Stomach (tissue), 9 donors: ENCODE measurements around the gene IPO11. TPM values are rescaled to one million over a fixed set of nuclear protein-coding genes. Genes with fewer than 3 reads are reported as not detected.

Experiments used
- DNase-seq, 2 donors: peaks; one replicate each; pipeline versions ENCODE4 v3.0.0 to v3.0.0-alpha.2; 2013 to 2019
- H3K27ac ChIP-seq, 5 donors: fragments of 200-600 bp in 4 of 5; sonication (generic) in 4 of 5; one replicate each; pipeline ENCODE4 v1.5.1; 2013 to 2019; ENCODE audit warnings: mild to moderate bottlenecking in 1 of 5, moderate library complexity in 1 of 5
- H3K27me3 ChIP-seq, 3 donors: fragments of 200-600 bp; sonication (generic); one replicate each; pipeline ENCODE4 v1.5.1; 2017 to 2019; ENCODE audit warnings: mixed run types in 1 of 3
- H3K36me3 ChIP-seq, 4 donors: fragments of 200-600 bp; sonication (generic); 1 replicate in 3 of 4; 2 replicates in 1 of 4; pipeline ENCODE4 v1.5.1; 2016 to 2019
- H3K4me1 ChIP-seq, 4 donors: fragments of 200-600 bp; sonication (generic); one replicate each; pipeline ENCODE4 v1.5.1; 2016 to 2019
- H3K4me3 ChIP-seq, 4 donors: fragments of 200-600 bp; sonication (generic) in 3 of 4; one replicate each; pipeline ENCODE4 v1.5.1; 2016 to 2019; ENCODE audit warnings: mild to moderate bottlenecking in 1 of 4
- H3K9me3 ChIP-seq, 4 donors: fragments of 200-600 bp; sonication (generic); one replicate each; pipeline ENCODE4 v1.5.1; 2016 to 2019
- EP300 ChIP-seq: sonication (generic); formaldehyde crosslinking; IDR thresholded peaks from one replicate; pipeline ENCODE4 v1.6.1; 2017; ENCODE audit warnings: antibody characterized with exemption
- POLR2A ChIP-seq, 4 donors: fragments of 450-650 bp; IDR thresholded peaks; one replicate each; pipeline ENCODE4 v1.6.1; 2016; ENCODE audit warnings: antibody characterized with exemption in 4 of 4, control low read depth in 2 of 4, mild to moderate bottlenecking in 1 of 4, moderate library complexity in 1 of 4
- POLR2AphosphoS5 ChIP-seq, 3 donors: sonication (generic); formaldehyde crosslinking; IDR thresholded peaks; one replicate each; pipeline ENCODE4 v1.6.1; 2016; ENCODE audit warnings: antibody characterized with exemption in 3 of 3
- WGBS, 5 donors: extraction: QIAGEN DNeasy Blood & Tissue Kit in 3 of 5; methylation state at CpG; one replicate each; pipeline versions ENCODE4 v1.1.5 to v1.1.7; 2013 to 2018; 5-methylcytosine and 5-hydroxymethylcytosine counted together
- intact Hi-C: fragments of 100-400 bp; cut with DNase I; formaldehyde crosslinking; loops from one replicate; pipeline ENCODE4 v1.15.1; 2023; ENCODE audit warnings: low total_unique reads
- polyA plus RNA-seq, 3 donors: library from polyadenylated mRNA; stranded (reverse); fragments of 200-250 nt; gene quantifications; one replicate each; pipeline ENCODE4 v1.2.3, GENCODE V29; 2013
- total RNA-seq, 5 donors: library from RNA; depleted of rRNA; stranded (reverse); fragments of >200 nt; gene quantifications; one replicate each; pipeline versions ENCODE4 v1.1.0 to v1.2.3, GENCODE V29; 2014 to 2016
- TF ChIP-seq, protein P1 (sequence below), 7 experiments: fragments of 450-650 bp in 4 of 7; fragments of 200-600 bp in 3 of 7; sonication (generic) in 3 of 7; IDR thresholded peaks; one replicate each; pipeline ENCODE4 v1.5.1; 2016 to 2019; ENCODE audit warnings: antibody characterized with exemption in 7 of 7, control low read depth in 2 of 7, mild to moderate bottlenecking in 1 of 7
- donor health status: healthy with polysubstance abuse.
- donor health status: Bipolar disorder and iron deficiency.
- donor health status: healthy.

Gene IPO11
- total and polyA plus RNA-seq, 8 donors, result 8.0 to 37.5 (median 9.8) TPM

DNA sequence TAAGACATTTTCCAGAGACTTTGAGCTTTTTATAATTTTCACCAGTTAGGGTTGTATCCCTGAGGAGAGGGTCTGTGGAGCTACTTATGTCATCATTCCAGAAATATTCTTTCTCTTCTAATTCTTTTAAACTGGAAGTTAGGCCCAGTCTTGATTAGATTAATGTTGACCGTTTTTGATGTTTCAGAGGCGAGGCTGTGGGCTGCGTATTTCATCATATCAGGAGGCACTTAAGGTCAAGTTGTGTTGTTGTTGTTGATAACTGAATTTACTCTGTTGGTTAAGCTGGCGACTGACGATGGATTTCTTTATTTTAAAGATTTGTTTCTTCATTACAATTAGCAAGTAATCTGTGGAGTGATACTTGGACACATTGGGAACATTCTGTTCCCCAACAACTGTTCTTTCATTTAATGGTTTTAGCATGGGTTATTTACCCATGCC is 20.1 kb downstream of the IPO11 start:
- 24 to 53% (median 45%) methylated on average over 5 of the region's 5 CpGs for WGBS, 5 donors
- TF ChIP-seq, protein P1, sequence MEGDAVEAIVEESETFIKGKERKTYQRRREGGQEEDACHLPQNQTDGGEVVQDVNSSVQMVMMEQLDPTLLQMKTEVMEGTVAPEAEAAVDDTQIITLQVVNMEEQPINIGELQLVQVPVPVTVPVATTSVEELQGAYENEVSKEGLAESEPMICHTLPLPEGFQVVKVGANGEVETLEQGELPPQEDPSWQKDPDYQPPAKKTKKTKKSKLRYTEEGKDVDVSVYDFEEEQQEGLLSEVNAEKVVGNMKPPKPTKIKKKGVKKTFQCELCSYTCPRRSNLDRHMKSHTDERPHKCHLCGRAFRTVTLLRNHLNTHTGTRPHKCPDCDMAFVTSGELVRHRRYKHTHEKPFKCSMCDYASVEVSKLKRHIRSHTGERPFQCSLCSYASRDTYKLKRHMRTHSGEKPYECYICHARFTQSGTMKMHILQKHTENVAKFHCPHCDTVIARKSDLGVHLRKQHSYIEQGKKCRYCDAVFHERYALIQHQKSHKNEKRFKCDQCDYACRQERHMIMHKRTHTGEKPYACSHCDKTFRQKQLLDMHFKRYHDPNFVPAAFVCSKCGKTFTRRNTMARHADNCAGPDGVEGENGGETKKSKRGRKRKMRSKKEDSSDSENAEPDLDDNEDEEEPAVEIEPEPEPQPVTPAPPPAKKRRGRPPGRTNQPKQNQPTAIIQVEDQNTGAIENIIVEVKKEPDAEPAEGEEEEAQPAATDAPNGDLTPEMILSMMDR (IDR thresholded peaks at IDR 0.05), result no peak
- TF ChIP-seq POLR2A (IDR thresholded peaks at IDR 0.05), result no peak
- no peak for TF ChIP-seq POLR2AphosphoS5 (IDR thresholded peaks at IDR 0.05)
- no peak for TF ChIP-seq EP300

DNA sequence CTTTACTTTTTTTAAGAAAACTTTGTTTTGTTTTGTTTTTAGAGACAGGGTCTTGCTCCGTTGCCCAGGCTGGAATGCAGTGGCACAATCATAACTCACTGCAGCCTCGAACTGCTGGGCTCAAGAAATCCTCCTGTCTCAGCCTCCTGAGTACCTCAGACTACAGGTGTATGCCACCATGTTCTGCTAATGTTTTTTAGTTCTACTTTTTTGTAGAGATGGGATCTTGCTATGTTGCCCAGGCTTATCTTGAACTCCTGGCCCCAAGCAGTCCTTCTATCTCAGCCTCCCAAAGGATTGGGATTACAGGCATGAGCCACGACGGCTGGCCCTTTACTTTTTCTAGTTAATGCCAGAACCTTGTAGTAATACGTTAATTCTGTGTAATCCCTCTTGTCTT is 36.0 kb downstream of the IPO11 start:
- 88 to 99% (median 95%) methylated on average over 5 of the region's 5 CpGs for WGBS, 5 donors
- DNase-seq, result no peak
- peaks cover 0 to 50% (median 37%) of the 10 kb centered on the region in 4 donors for H3K36me3 ChIP-seq
- H3K27me3 ChIP-seq, result no peaks in the 10 kb centered on the region
- no peaks in the 10 kb centered on the region for H3K9me3 ChIP-seq
- no peak for TF ChIP-seq EP300
- TF ChIP-seq, protein P1 (IDR thresholded peaks at IDR 0.05), result no peak
- TF ChIP-seq POLR2AphosphoS5 (IDR thresholded peaks at IDR 0.05), result no peak
- no peak for TF ChIP-seq POLR2A (IDR thresholded peaks at IDR 0.05)
- H3K27ac ChIP-seq, result no peak overlapping the region
- intact Hi-C loops, result no loop called here
- no peak overlapping the region for H3K4me3 ChIP-seq
- peaks cover 0 to 9% (median 0%) of the 10 kb centered on the region in 4 donors for H3K4me1 ChIP-seq

More for the DNA sequence above, 20.1 kb downstream of the IPO11 start:
- Histone ChIP-seq H3K9me3 (no peaks in the 10 kb centered on the region), H3K27me3 (no peaks in the 10 kb centered on the region), H3K27ac (peak overlapping the region in 3 of 5 donors; percentile 22 to 46 (median 37)), H3K36me3 (no peaks in the 10 kb centered on the region), H3K4me1 (peaks cover 14 to 32% (median 23%) of the 10 kb centered on the region in 4 donors), H3K4me3 (no peak overlapping the region)
- DNase-seq, result no peak
- intact Hi-C loops, result no loop called here

DNA sequence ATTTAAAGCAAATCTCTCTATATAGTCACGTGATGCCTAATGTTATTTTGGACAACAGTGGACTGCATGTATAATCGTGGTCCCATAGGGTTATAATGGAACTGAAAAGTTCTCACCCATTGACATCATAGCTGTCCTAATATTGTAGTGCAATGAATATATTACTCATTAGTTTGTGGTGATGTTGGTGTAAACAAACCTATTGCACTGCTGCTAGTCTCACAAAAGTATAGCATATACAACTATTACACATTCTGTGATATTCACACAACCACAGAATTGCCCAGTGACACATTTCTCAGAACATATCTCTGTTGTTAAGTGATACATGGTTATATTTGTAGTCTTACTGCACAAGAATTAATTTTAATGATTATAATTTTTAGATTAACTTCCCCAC is 37.7 kb downstream of the IPO11 start:
- 83 to 90% (median 88%) methylated on average over 2 of the region's 2 CpGs for WGBS, 5 donors
- Histone ChIP-seq H3K4me3 (no peak overlapping the region), H3K9me3 (no peaks in the 10 kb centered on the region), H3K36me3 (peaks cover 0 to 56% (median 49%) of the 10 kb centered on the region in 4 donors), H3K4me1 (peaks cover 0 to 9% (median 0%) of the 10 kb centered on the region in 4 donors), H3K27me3 (no peaks in the 10 kb centered on the region), H3K27ac (no peak overlapping the region)
- intact Hi-C loops, result no loop called here
- TF ChIP-seq POLR2A (IDR thresholded peaks at IDR 0.05) (no peak), POLR2AphosphoS5 (IDR thresholded peaks at IDR 0.05) (no peak), EP300 (no peak)
- TF ChIP-seq, protein P1 (IDR thresholded peaks at IDR 0.05), result no peak
- DNase-seq, result no peak

GRCh38 chr5:62457071-62457470 is 44.5 kb downstream of the IPO11 start:
- H3K4me1 ChIP-seq, result peaks cover 0 to 18% (median 0%) of the 10 kb centered on the region in 4 donors
- no peak overlapping the region for H3K4me3 ChIP-seq
- no peak overlapping the region for H3K27ac ChIP-seq
- peaks cover 0 to 42% (median 29%) of the 10 kb centered on the region in 4 donors for H3K36me3 ChIP-seq
- no peaks in the 10 kb centered on the region for H3K27me3 ChIP-seq
- intact Hi-C loops, result no loop called here
- H3K9me3 ChIP-seq, result no peaks in the 10 kb centered on the region
- DNase-seq, result no peak
- TF ChIP-seq EP300, result no peak
- TF ChIP-seq POLR2A (IDR thresholded peaks at IDR 0.05), result no peak
- no peak for TF ChIP-seq POLR2AphosphoS5 (IDR thresholded peaks at IDR 0.05)
- TF ChIP-seq, protein P1 (IDR thresholded peaks at IDR 0.05), result no peak
- WGBS, 5 donors, result 93 to 100% (median 100%) methylated on average over 1 of the region's 1 CpG
